Fibroblast of pulmonary artery (primary cell): ENCODE results near the gene RAB3GAP1.
A peak's percentile ranks its signal among the peaks of the same experiment; 100 is the strongest.

Experiments
- DNase-seq: peaks from one replicate; pipeline ENCODE4 v3.0.0-alpha.2; 2010; ENCODE audit warnings: low read depth
- H3K4me3 ChIP-seq: replicated peaks from 2 replicates; pipeline ENCODE4 v1.5.1; 2011; ENCODE audit warnings: low read depth, mild to moderate bottlenecking, control low read depth, low read length, moderate library complexity
- TF ChIP-seq, protein P1 (sequence below): IDR thresholded peaks from 2 replicates; pipeline ENCODE4 v1.5.1; 2011; ENCODE audit warnings: mild to moderate bottlenecking, control low read depth, low read length, inconsistent platforms; ENCODE audit errors: missing control alignments

RAB3GAP1 gene

DNA sequence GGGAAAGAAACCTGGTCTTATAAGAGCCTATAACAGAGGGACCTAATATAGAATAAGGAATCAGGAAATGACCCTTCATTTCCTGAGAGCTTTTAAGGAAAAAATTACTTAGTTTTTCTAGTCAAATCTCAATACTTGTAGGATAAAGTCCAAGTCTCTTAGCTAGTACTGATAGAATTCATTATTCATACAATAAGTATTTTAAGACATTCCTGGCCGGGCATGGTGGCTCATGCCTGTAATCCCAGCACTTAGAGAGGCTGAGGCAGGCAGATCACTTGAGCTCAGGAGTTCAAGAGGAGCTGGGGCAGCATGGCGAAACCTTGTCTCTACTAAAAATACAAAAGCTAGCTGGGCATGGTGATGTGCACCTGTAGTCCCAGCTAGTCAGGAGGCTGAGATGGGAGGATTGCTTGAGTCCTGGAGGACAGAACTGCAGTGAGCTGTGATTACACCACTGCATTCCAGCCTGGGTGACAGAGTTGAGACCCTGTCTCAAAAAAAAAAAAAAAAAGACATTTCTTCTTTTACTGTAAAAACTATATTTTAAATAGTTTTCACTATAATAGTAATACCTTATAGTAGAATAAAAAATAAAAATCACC lies 3.2 kb downstream of the RAB3GAP1 start:
- peak; percentile 68 for DNase-seq
- TF ChIP-seq, protein P1, sequence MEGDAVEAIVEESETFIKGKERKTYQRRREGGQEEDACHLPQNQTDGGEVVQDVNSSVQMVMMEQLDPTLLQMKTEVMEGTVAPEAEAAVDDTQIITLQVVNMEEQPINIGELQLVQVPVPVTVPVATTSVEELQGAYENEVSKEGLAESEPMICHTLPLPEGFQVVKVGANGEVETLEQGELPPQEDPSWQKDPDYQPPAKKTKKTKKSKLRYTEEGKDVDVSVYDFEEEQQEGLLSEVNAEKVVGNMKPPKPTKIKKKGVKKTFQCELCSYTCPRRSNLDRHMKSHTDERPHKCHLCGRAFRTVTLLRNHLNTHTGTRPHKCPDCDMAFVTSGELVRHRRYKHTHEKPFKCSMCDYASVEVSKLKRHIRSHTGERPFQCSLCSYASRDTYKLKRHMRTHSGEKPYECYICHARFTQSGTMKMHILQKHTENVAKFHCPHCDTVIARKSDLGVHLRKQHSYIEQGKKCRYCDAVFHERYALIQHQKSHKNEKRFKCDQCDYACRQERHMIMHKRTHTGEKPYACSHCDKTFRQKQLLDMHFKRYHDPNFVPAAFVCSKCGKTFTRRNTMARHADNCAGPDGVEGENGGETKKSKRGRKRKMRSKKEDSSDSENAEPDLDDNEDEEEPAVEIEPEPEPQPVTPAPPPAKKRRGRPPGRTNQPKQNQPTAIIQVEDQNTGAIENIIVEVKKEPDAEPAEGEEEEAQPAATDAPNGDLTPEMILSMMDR = no peak
- no peak overlapping the region for H3K4me3 ChIP-seq

DNA sequence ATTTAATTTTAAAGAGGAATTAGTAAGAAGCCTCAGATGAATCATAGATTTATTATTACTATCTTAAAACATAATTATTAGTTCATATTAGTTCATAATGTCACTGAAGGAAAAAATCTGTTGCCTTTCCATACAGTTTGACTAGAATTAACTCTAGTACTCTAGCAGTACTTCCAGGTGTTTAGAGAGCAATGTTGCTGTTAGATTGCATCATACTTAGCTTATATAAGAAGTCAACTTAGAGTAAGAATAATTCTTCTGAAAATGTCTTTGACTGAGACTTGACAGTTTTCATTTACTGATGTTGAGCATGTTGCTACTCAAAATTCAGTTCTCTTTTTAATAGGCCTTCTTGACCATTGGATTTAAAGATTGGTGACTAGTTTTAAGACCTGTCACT lies 4.7 kb downstream of the RAB3GAP1 start:
- TF ChIP-seq, protein P1 = no peak
- peak; percentile 21 for DNase-seq
- no peak overlapping the region for H3K4me3 ChIP-seq

GRCh38 chr2:135059577-135059976 lies 7.5 kb downstream of the RAB3GAP1 start:
- no peak overlapping the region for H3K4me3 ChIP-seq
- TF ChIP-seq, protein P1 = no peak
- no peak for DNase-seq

DNA sequence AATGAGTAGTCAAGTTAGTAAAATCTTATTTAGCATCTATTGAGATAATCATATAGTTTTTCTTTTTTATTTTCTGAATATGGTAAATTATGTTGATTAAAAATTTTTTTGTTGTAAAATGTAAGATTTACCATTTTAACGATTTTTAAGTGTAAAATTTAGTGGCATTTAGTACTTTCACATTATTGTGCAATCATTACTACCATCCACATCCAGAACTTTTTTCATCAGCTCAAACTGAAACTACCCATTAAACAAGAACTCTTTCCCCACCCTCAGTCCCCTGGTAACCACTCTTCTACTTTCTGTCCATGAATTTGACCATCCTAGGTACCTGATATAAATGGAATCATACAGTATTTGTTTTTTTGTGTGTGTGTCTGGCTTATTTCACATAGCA lies 11.1 kb downstream of the RAB3GAP1 start:
- no peak overlapping the region for H3K4me3 ChIP-seq
- TF ChIP-seq, protein P1 = no peak
- no peak for DNase-seq

DNA sequence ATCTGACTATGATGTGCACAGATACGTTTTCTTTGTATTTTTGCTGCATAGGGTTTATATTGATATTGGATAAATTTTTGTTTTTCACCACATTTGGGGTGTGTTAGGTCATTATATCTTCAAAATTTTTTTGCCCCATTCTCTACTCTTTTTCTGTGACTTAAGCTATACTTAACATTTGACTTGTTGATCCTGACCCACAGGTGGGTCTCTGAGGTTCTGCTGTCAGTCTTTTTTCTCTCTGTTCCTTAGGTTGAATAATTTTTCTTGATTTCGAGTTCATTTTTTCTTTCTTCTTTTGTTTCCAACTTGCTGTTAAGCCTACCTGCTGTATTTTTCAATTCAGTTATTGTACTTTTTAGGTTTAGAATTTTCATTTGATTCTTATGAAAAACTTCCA lies 12.1 kb downstream of the RAB3GAP1 start:
- no peak for DNase-seq
- TF ChIP-seq, protein P1 = no peak
- no peak overlapping the region for H3K4me3 ChIP-seq

DNA sequence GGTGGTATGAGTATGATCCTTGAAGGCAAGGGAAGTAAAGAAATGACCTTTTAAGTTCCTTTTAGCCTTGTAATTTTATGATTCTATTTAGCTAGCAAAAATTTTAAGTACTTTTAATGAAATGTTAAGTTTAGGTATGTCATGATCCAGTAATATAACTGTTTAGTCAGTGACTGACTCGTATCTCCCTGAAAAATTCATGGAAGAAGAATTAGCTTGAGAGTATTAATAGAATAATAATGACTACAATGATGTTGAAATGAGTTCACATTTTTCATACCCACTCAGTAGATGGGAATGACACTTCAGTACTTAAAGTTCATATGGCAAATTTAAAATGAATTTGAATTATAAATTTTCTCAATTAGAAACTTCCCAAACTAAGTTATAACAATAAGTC lies 14.6 kb downstream of the RAB3GAP1 start:
- peak; percentile 8 for DNase-seq
- TF ChIP-seq, protein P1 = no peak
- no peak overlapping the region for H3K4me3 ChIP-seq
